ENCODE measurements around the gene CTSW.
A peak's percentile ranks its signal among the peaks of the same experiment; 100 is the strongest.

CTSW gene

GRCh38 chr11:65918211-65919140, 38.8 kb downstream of the CTSW start, which contains the start of gene C11orf68:
Gene C11orf68 (minus strand): TSS chr11:65919062. CDS start chr11:65919031, 31 bp downstream.
- Histone ChIP-seq H3K9me3 (ENCODE audit: insufficient read depth, low read depth, low read length) (no peaks in the 10 kb centered on the region), H3K36me3 (ENCODE audit: insufficient read depth, low read depth, low read length) (peaks cover 15% of the 10 kb centered on the region), H3K9ac (ENCODE audit: low read depth, low read length) (peak within 1 kb of the TSS; percentile 94), H3K4me3 (ENCODE audit: low read length) (peak within 1 kb of the TSS; percentile 97), H3K4me1 (ENCODE audit: insufficient read depth, low read length) (peaks cover 6% of the 10 kb centered on the region; the same call in 1 of the 2 replicates), H3K27me3 (ENCODE audit: insufficient read depth, low read length) (no peaks in the 10 kb centered on the region), H3K27ac (ENCODE audit: low read length) (peak within 1 kb of the TSS; percentile 55)

GRCh38 chr11:65919141-65919572, 39.5 kb downstream of the CTSW start, which contains the start of gene DRAP1:
Gene DRAP1 (plus strand): TSS chr11:65919426. CDS start chr11:65919502, 76 bp downstream.
- H3K27me3 ChIP-seq (ENCODE audit: insufficient read depth, low read length): no peaks in the 10 kb centered on the region
- peaks cover 6% of the 10 kb centered on the region; the same call in 1 of the 2 replicates for H3K4me1 ChIP-seq (ENCODE audit: insufficient read depth, low read length)
- peaks cover 15% of the 10 kb centered on the region for H3K36me3 ChIP-seq (ENCODE audit: insufficient read depth, low read depth, low read length)
- H3K9ac ChIP-seq (ENCODE audit: low read depth, low read length): peak within 1 kb of the TSS; percentile 94
- H3K4me3 ChIP-seq (ENCODE audit: low read length): peak within 1 kb of the TSS; percentile 97
- H3K9me3 ChIP-seq (ENCODE audit: insufficient read depth, low read depth, low read length): no peaks in the 10 kb centered on the region
- H3K27ac ChIP-seq (ENCODE audit: low read length): peak within 1 kb of the TSS; percentile 55

GRCh38 chr11:65919573-65920371, 40.1 kb downstream of the CTSW start:
- H3K4me1 ChIP-seq (ENCODE audit: insufficient read depth, low read length): peaks cover 6% of the 10 kb centered on the region; the same call in 1 of the 2 replicates
- peak overlapping the region; percentile 81 for H3K4me3 ChIP-seq (ENCODE audit: low read length)
- no peak overlapping the region for H3K27ac ChIP-seq (ENCODE audit: low read length)
- H3K9me3 ChIP-seq (ENCODE audit: insufficient read depth, low read depth, low read length): no peaks in the 10 kb centered on the region
- H3K9ac ChIP-seq (ENCODE audit: low read depth, low read length): peak overlapping the region; percentile 71; the same call in 1 of the 2 replicates
- no peaks in the 10 kb centered on the region for H3K27me3 ChIP-seq (ENCODE audit: insufficient read depth, low read length)
- peaks cover 15% of the 10 kb centered on the region for H3K36me3 ChIP-seq (ENCODE audit: insufficient read depth, low read depth, low read length)

GRCh38 chr11:65920372-65920802, 40.8 kb downstream of the CTSW start:
- peaks cover 15% of the 10 kb centered on the region for H3K36me3 ChIP-seq (ENCODE audit: insufficient read depth, low read depth, low read length)
- no peaks in the 10 kb centered on the region for H3K9me3 ChIP-seq (ENCODE audit: insufficient read depth, low read depth, low read length)
- no peaks in the 10 kb centered on the region for H3K27me3 ChIP-seq (ENCODE audit: insufficient read depth, low read length)
- peaks cover 2% of the 10 kb centered on the region; the same call in 1 of the 2 replicates for H3K4me1 ChIP-seq (ENCODE audit: insufficient read depth, low read length)
- H3K9ac ChIP-seq (ENCODE audit: low read depth, low read length): peak overlapping the region; percentile 71; the same call in 1 of the 2 replicates
- H3K27ac ChIP-seq (ENCODE audit: low read length): no peak overlapping the region
- H3K4me3 ChIP-seq (ENCODE audit: low read length): peak overlapping the region; percentile 81

- no peaks in the 10 kb centered on the region for H3K27me3 ChIP-seq (ENCODE audit: insufficient read depth, low read length)
- peaks cover 15% of the 10 kb centered on the region for H3K36me3 ChIP-seq (ENCODE audit: insufficient read depth, low read depth, low read length)
- H3K9me3 ChIP-seq (ENCODE audit: insufficient read depth, low read depth, low read length): no peaks in the 10 kb centered on the region
- no peak overlapping the region for H3K4me3 ChIP-seq (ENCODE audit: low read length)
- H3K27ac ChIP-seq (ENCODE audit: low read length): no peak overlapping the region
- no peaks in the 10 kb centered on the region for H3K4me1 ChIP-seq (ENCODE audit: insufficient read depth, low read length)
- H3K9ac ChIP-seq (ENCODE audit: low read depth, low read length): no peak overlapping the region
Observed at GRCh38 chr11:65921033-65921555, 41.5 kb downstream of the CTSW start.

GRCh38 chr11:65921876-65922275, 42.2 kb downstream of the CTSW start:
- H3K4me1 ChIP-seq (ENCODE audit: insufficient read depth, low read length): no peaks in the 10 kb centered on the region
- no peak overlapping the region for H3K4me3 ChIP-seq (ENCODE audit: low read length)
- no peak overlapping the region for H3K27ac ChIP-seq (ENCODE audit: low read length)
- no peak overlapping the region for H3K9ac ChIP-seq (ENCODE audit: low read depth, low read length)
- H3K36me3 ChIP-seq (ENCODE audit: insufficient read depth, low read depth, low read length): peaks cover 15% of the 10 kb centered on the region
- H3K27me3 ChIP-seq (ENCODE audit: insufficient read depth, low read length): no peaks in the 10 kb centered on the region
- no peaks in the 10 kb centered on the region for H3K9me3 ChIP-seq (ENCODE audit: insufficient read depth, low read depth, low read length)

- Histone ChIP-seq H3K9me3 (ENCODE audit: insufficient read depth, low read depth, low read length) (no peaks in the 10 kb centered on the region), H3K36me3 (ENCODE audit: insufficient read depth, low read depth, low read length) (peaks cover 15% of the 10 kb centered on the region), H3K4me3 (ENCODE audit: low read length) (no peak overlapping the region), H3K9ac (ENCODE audit: low read depth, low read length) (no peak overlapping the region), H3K4me1 (ENCODE audit: insufficient read depth, low read length) (peaks cover 1% of the 10 kb centered on the region; the same call in 1 of the 2 replicates), H3K27ac (ENCODE audit: low read length) (no peak overlapping the region), H3K27me3 (ENCODE audit: insufficient read depth, low read length) (no peaks in the 10 kb centered on the region)
Observed at GRCh38 chr11:65922565-65922964, 42.9 kb downstream of the CTSW start.

- Histone ChIP-seq H3K36me3 (ENCODE audit: insufficient read depth, low read depth, low read length) (peaks cover 15% of the 10 kb centered on the region), H3K4me1 (ENCODE audit: insufficient read depth, low read length) (peaks cover 8% of the 10 kb centered on the region), H3K27ac (ENCODE audit: low read length) (no peak overlapping the region), H3K9me3 (ENCODE audit: insufficient read depth, low read depth, low read length) (no peaks in the 10 kb centered on the region), H3K9ac (ENCODE audit: low read depth, low read length) (no peak overlapping the region), H3K4me3 (ENCODE audit: low read length) (no peak overlapping the region), H3K27me3 (ENCODE audit: insufficient read depth, low read length) (no peaks in the 10 kb centered on the region)
Observed at GRCh38 chr11:65925397-65925796, 45.8 kb downstream of the CTSW start.

- Histone ChIP-seq H3K4me1 (ENCODE audit: insufficient read depth, low read length) (peaks cover 8% of the 10 kb centered on the region), H3K9me3 (ENCODE audit: insufficient read depth, low read depth, low read length) (no peaks in the 10 kb centered on the region), H3K36me3 (ENCODE audit: insufficient read depth, low read depth, low read length) (peaks cover 4% of the 10 kb centered on the region; the same call in 1 of the 2 replicates), H3K9ac (ENCODE audit: low read depth, low read length) (peak overlapping the region; percentile 45; the same call in 1 of the 2 replicates), H3K4me3 (ENCODE audit: low read length) (no peak overlapping the region), H3K27ac (ENCODE audit: low read length) (no peak overlapping the region), H3K27me3 (ENCODE audit: insufficient read depth, low read length) (no peaks in the 10 kb centered on the region)
Observed at GRCh38 chr11:65927904-65928397, 48.3 kb downstream of the CTSW start.

- no peak overlapping the region for H3K9ac ChIP-seq (ENCODE audit: low read depth, low read length)
- H3K9me3 ChIP-seq (ENCODE audit: insufficient read depth, low read depth, low read length): no peaks in the 10 kb centered on the region
- peaks cover 8% of the 10 kb centered on the region for H3K4me1 ChIP-seq (ENCODE audit: insufficient read depth, low read length)
- no peak overlapping the region for H3K4me3 ChIP-seq (ENCODE audit: low read length)
- no peaks in the 10 kb centered on the region for H3K27me3 ChIP-seq (ENCODE audit: insufficient read depth, low read length)
- H3K36me3 ChIP-seq (ENCODE audit: insufficient read depth, low read depth, low read length): no peaks in the 10 kb centered on the region
- H3K27ac ChIP-seq (ENCODE audit: low read length): no peak overlapping the region
Observed at GRCh38 chr11:65928667-65929066, 49.0 kb downstream of the CTSW start.
